Astrocyte (in vitro differentiated cells and primary cell): ENCODE measurements around the gene DNER. TPM values are rescaled to one million over a fixed set of nuclear protein-coding genes. Genes with fewer than 3 reads are reported as not detected.

Experiments
- DNase-seq: peaks from one replicate; pipeline ENCODE4 v3.0.0-alpha.2; 2010; ENCODE audit warnings: low read depth
- FAIRE-seq: peaks from 2 replicates; lab custom pipeline; 2011; peaks lifted over from hg19 to GRCh38; lab: Jason Lieb, UNC
- H2AFZ ChIP-seq: 2 replicates; pipeline ENCODE4 v1.6.0; 2012; ENCODE audit warnings: low read depth, low read length, inconsistent platforms
- H3K27ac ChIP-seq: 2 replicates; pipeline ENCODE4 v1.5.1; 2011; ENCODE audit warnings: low read depth, low read length, inconsistent platforms
- H3K27me3 ChIP-seq: 2 replicates; pipeline ENCODE4 v1.6.0; 2011; ENCODE audit warnings: low read length, inconsistent platforms; ENCODE audit not compliant: insufficient read depth
- H3K36me3 ChIP-seq: 2 replicates; pipeline ENCODE4 v1.5.1; 2011; ENCODE audit warnings: low read length, inconsistent platforms; ENCODE audit not compliant: insufficient read depth
- H3K4me1 ChIP-seq: 2 replicates; pipeline ENCODE4 v1.5.1; 2011; ENCODE audit warnings: low read length, inconsistent platforms; ENCODE audit not compliant: insufficient read depth
- H3K4me2 ChIP-seq: 2 replicates; pipeline ENCODE4 v1.6.0; 2012; ENCODE audit warnings: low read length, inconsistent platforms
- H3K4me3 ChIP-seq: 2 replicates; pipeline ENCODE4 v1.5.1; 2011; ENCODE audit warnings: low read depth, mild to moderate bottlenecking, low read length, inconsistent platforms; ENCODE audit not compliant: insufficient read depth
- H3K79me2 ChIP-seq: 2 replicates; pipeline ENCODE4 v1.6.0; 2012; ENCODE audit warnings: mild to moderate bottlenecking, low read length, inconsistent platforms; ENCODE audit not compliant: insufficient read depth
- H3K9ac ChIP-seq: 2 replicates; pipeline ENCODE4 v1.6.0; 2012; ENCODE audit warnings: mild to moderate bottlenecking, low read length, inconsistent platforms
- H3K9me3 ChIP-seq: 2 replicates; pipeline ENCODE4 v1.5.1; 2012; ENCODE audit warnings: low read depth, mild to moderate bottlenecking, low read length, inconsistent platforms; ENCODE audit not compliant: insufficient read depth
- H4K20me1 ChIP-seq: 2 replicates; pipeline ENCODE4 v1.6.0; 2012; ENCODE audit warnings: low read length, inconsistent platforms; ENCODE audit not compliant: insufficient read depth
- H3K27ac Mint-ChIP-seq: one replicate; pipeline ENCODE4 v1.8.0; 2021; ENCODE audit warnings: mild to moderate bottlenecking, mixed read lengths; ENCODE audit not compliant: unreplicated experiment
- H3K27me3 Mint-ChIP-seq: one replicate; pipeline ENCODE4 v1.8.0; 2021; ENCODE audit warnings: low read depth, mixed read lengths; ENCODE audit not compliant: unreplicated experiment
- H3K36me3 Mint-ChIP-seq: one replicate; pipeline ENCODE4 v1.8.0; 2021; ENCODE audit warnings: low read depth, mixed read lengths; ENCODE audit not compliant: unreplicated experiment
- H3K4me1 Mint-ChIP-seq: one replicate; pipeline ENCODE4 v1.8.0; 2021; ENCODE audit warnings: low read depth, mixed read lengths; ENCODE audit not compliant: unreplicated experiment
- H3K4me3 Mint-ChIP-seq: one replicate; pipeline ENCODE4 v1.8.0; 2021; ENCODE audit warnings: mild to moderate bottlenecking, moderate library complexity, mixed read lengths; ENCODE audit not compliant: unreplicated experiment
- H3K9me3 Mint-ChIP-seq: one replicate; pipeline ENCODE4 v1.8.0; 2021; ENCODE audit warnings: mild to moderate bottlenecking, mixed read lengths; ENCODE audit not compliant: unreplicated experiment
- EZH2 ChIP-seq: IDR thresholded peaks from 2 replicates; pipeline ENCODE4 v1.6.1; 2012; ENCODE audit warnings: mild to moderate bottlenecking, low read length, inconsistent platforms; ENCODE audit not compliant: insufficient read depth
- total RNA-seq: library from RNA; stranded (reverse); gene quantifications from 2 replicates; pipeline ENCODE4 v1.2.1, GENCODE V29; 2021
- TF ChIP-seq, protein P1 (sequence below): IDR thresholded peaks from 2 replicates; pipeline ENCODE4 v1.5.1; 2011; ENCODE audit warnings: low read depth, mild to moderate bottlenecking, inconsistent platforms, low read length, moderate library complexity; ENCODE audit not compliant: insufficient read depth

DNER gene
- total RNA-seq, 1 donor from 2014 or later = 1.0 TPM

DNA sequence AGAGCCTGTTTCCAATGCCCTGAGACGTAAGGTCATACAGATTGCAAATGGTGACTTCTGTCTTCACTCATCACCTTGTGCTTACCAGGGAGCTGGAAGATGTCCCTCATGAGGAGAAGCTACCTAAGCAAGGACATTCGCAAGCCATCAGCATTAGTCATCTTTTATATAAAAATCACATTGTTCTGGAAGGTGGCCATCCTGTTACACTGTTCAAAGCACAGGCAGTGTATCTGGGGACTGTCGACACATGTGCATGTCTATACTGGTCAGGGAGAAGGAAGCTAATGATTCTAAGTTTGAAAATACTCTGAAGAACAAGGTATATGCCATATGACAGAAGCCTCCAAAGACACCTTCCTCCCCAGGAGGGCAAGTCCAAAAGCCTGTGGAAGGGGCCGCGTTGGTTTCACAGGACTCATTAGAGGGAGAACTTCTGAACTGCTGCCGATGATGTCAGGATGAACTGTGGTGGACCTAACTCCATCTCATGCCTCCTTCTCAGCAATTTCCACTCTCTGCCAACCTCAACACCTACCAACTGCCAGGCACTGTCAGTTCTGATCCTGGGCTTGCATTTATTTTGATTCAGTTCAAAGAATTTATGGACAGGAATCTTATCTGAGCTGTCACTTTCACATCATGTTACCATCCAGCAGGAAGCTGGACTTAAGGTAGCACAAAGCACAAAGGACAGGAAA, 39.4 kb downstream of the DNER start:
- Histone ChIP-seq H3K9me3 (no peaks in the 10 kb centered on the region), H4K20me1 (no peaks in the 10 kb centered on the region), H3K27me3 (no peaks in the 10 kb centered on the region), H3K4me2 (no peak overlapping the region), H3K79me2 (no peaks in the 10 kb centered on the region), H2AFZ (no peak overlapping the region), H3K36me3 (no peaks in the 10 kb centered on the region), H3K4me1 (no peaks in the 10 kb centered on the region), H3K27ac (no peak overlapping the region), H3K9ac (no peak overlapping the region), H3K4me3 (no peak overlapping the region)
- Mint-ChIP-seq H3K4me3 (no peak overlapping the region), H3K27me3 (peaks cover 45% of the 10 kb centered on the region), H3K27ac (no peak overlapping the region), H3K4me1 (no peaks in the 10 kb centered on the region), H3K36me3 (no peaks in the 10 kb centered on the region), H3K9me3 (peaks cover 2% of the 10 kb centered on the region)
- DNase-seq (no peak), FAIRE-seq (no peak)
- TF ChIP-seq, protein P1, sequence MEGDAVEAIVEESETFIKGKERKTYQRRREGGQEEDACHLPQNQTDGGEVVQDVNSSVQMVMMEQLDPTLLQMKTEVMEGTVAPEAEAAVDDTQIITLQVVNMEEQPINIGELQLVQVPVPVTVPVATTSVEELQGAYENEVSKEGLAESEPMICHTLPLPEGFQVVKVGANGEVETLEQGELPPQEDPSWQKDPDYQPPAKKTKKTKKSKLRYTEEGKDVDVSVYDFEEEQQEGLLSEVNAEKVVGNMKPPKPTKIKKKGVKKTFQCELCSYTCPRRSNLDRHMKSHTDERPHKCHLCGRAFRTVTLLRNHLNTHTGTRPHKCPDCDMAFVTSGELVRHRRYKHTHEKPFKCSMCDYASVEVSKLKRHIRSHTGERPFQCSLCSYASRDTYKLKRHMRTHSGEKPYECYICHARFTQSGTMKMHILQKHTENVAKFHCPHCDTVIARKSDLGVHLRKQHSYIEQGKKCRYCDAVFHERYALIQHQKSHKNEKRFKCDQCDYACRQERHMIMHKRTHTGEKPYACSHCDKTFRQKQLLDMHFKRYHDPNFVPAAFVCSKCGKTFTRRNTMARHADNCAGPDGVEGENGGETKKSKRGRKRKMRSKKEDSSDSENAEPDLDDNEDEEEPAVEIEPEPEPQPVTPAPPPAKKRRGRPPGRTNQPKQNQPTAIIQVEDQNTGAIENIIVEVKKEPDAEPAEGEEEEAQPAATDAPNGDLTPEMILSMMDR = no peak
- no peak for TF ChIP-seq EZH2

DNA sequence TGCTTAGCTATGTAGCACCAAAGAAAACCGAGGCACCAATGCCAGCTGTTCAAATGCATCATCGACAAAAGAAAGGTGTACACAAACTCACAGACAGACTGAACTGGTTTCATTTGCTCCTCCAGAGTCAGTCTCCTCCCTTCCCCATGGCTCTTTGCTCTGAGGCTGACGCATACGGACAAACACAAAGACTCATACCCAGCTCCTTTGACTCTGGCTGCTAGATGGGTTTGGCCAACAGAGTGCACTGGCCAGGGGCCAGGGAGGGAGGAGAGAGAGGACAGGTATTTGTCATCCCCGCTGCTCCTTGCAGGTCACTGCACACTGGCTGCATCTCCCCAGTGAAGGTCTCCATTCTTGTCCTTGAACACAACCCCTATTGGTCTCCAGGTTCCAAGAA, 40.7 kb downstream of the DNER start:
- FAIRE-seq = no peak
- peaks cover 45% of the 10 kb centered on the region for H3K27me3 Mint-ChIP-seq
- no peak for DNase-seq

More for the DNA sequence above, 40.7 kb downstream of the DNER start:
- Mint-ChIP-seq H3K4me3 (no peak overlapping the region), H3K9me3 (peaks cover 2% of the 10 kb centered on the region), H3K36me3 (no peaks in the 10 kb centered on the region), H3K27ac (no peak overlapping the region), H3K4me1 (no peaks in the 10 kb centered on the region)
- Histone ChIP-seq H2AFZ (no peak overlapping the region), H3K27me3 (no peaks in the 10 kb centered on the region), H3K4me1 (no peaks in the 10 kb centered on the region), H3K9ac (no peak overlapping the region), H3K9me3 (no peaks in the 10 kb centered on the region), H3K36me3 (no peaks in the 10 kb centered on the region), H3K27ac (no peak overlapping the region), H3K4me2 (no peak overlapping the region), H4K20me1 (no peaks in the 10 kb centered on the region), H3K4me3 (no peak overlapping the region), H3K79me2 (no peaks in the 10 kb centered on the region)
- TF ChIP-seq, protein P1 = no peak
- no peak for TF ChIP-seq EZH2
